K562 (cell line): Measurements from ENCODE around the gene PPIP5K2. TPM values are rescaled to one million over a fixed set of nuclear protein-coding genes. Genes with fewer than 3 reads are reported as not detected.

Experiments
- ATAC-seq: fragments of 200-7000 bp; cut with Tn5 transposase; 3 replicates; pipeline ENCODE4 v1.9.1; 2020; ENCODE audit warnings: moderate library complexity
- BruUV-seq: library from RNA; stranded (reverse); fragments of 400-500 nt; replicated peaks from 2 replicates; lab custom pipeline; 2021; lab: Mats Ljungman, UMichigan
- CTCF ChIA-PET: fragments of 300-600 bp; formaldehyde crosslinking; extraction: SDS; loops from one replicate; lab custom pipeline; 2021; ENCODE audit warnings: low intra/inter-chr PET ratio; lab: Yijun Ruan, JAX
- POLR2A ChIA-PET: fragments of 300-600, 350-650 bp; sonication (Branson Sonifier 250); formaldehyde crosslinking; extraction: SDS; loops from one replicate; lab custom pipeline; 2021; ENCODE audit warnings: antibody characterized with exemption, inconsistent platforms; lab: Yijun Ruan, JAX
- DNase-seq, 4 experiments: peaks; one replicate each; pipeline versions ENCODE4 v3.0.0 to v3.0.0-alpha.2; 2011 to 2018; ENCODE audit warnings: low spot score in 3 of 4, mixed read lengths in 3 of 4; ENCODE audit errors: extremely low read depth in 1 of 4
- FAIRE-seq: peaks from 2 replicates; lab custom pipeline; 2011; peaks lifted over from hg19 to GRCh38; lab: Jason Lieb, UNC
- H2AFZ ChIP-seq: 2 replicates; pipeline ENCODE4 v1.6.0; 2011; ENCODE audit warnings: low read depth, low read length, control low read depth, inconsistent platforms
- H3K27ac ChIP-seq: fragments of 200-600 bp; 3 replicates; pipeline ENCODE4 v1.8.0; 2011; ENCODE audit warnings: low read depth, mild to moderate bottlenecking, control low read depth, inconsistent platforms, low read length, moderate library complexity, mixed read lengths; ENCODE audit errors: extremely low read depth
- H3K27me3 ChIP-seq, 2 experiments: fragments of 300-600 bp in 1 of 2; 2 replicates in 1 of 2; 3 replicates in 1 of 2; pipeline versions ENCODE4 v1.6.0 to v1.8.0; 2011; ENCODE audit warnings: inconsistent platforms in 2 of 2, low read length in 2 of 2, mild to moderate bottlenecking in 1 of 2, mixed read lengths in 1 of 2, moderate library complexity in 1 of 2; ENCODE audit not compliant: control insufficient read depth in 2 of 2, insufficient read depth in 2 of 2
- H3K36me3 ChIP-seq: fragments of 300-600 bp; 3 replicates; pipeline ENCODE4 v1.8.0; 2011; ENCODE audit warnings: mild to moderate bottlenecking, low read length, inconsistent platforms; ENCODE audit not compliant: control insufficient read depth, insufficient read depth
- H3K4me1 ChIP-seq, 2 experiments: fragments of 200-600 bp in 1 of 2; replicated peaks in 1 of 2; 2 replicates in 1 of 2; 3 replicates in 1 of 2; pipeline versions ENCODE4 v1.5.1 to v1.8.0; 2011; ENCODE audit warnings: inconsistent platforms in 2 of 2, low read length in 2 of 2, mild to moderate bottlenecking in 1 of 2, mixed read lengths in 1 of 2, moderate library complexity in 1 of 2; ENCODE audit not compliant: control insufficient read depth in 2 of 2, insufficient read depth in 2 of 2
- H3K4me2 ChIP-seq: 2 replicates; pipeline ENCODE4 v1.6.1; 2011; ENCODE audit warnings: low read length, control low read depth, inconsistent platforms, mixed read lengths; ENCODE audit not compliant: insufficient read depth
- H3K4me3 ChIP-seq: fragments of 200-600 bp; sonication (generic), shearing (Covaris generic); 2 replicates; pipeline ENCODE4 v1.5.1; 2016; ENCODE audit warnings: control low read depth, inconsistent platforms
- H3K79me2 ChIP-seq: fragments of 200-600 bp; 3 replicates; pipeline ENCODE4 v1.8.0; 2011; ENCODE audit warnings: low read length, inconsistent platforms; ENCODE audit not compliant: control insufficient read depth, insufficient read depth
- H3K9ac ChIP-seq, 2 experiments: 2 replicates each; pipeline versions ENCODE4 v1.6.0 to v1.6.1; 2011; ENCODE audit warnings: low read depth in 2 of 2, low read length in 2 of 2, control low read depth in 1 of 2, inconsistent platforms in 1 of 2, mild to moderate bottlenecking in 1 of 2, mixed read lengths in 1 of 2; ENCODE audit not compliant: insufficient read depth in 1 of 2
- H3K9me1 ChIP-seq: one replicate; pipeline ENCODE4 v1.6.0; 2011; ENCODE audit warnings: inconsistent platforms, mild to moderate bottlenecking, low read length, moderate library complexity; ENCODE audit not compliant: control insufficient read depth, insufficient read depth
- H3K9me3 ChIP-seq: replicated peaks from 2 replicates; pipeline ENCODE4 v1.5.1; 2011; ENCODE audit warnings: low read depth, low read length, inconsistent platforms; ENCODE audit not compliant: control insufficient read depth, insufficient read depth
- H4K20me1 ChIP-seq: replicated peaks from 2 replicates; pipeline ENCODE4 v1.6.1; 2011; ENCODE audit warnings: low read length, inconsistent platforms, mixed read lengths; ENCODE audit not compliant: control insufficient read depth, insufficient read depth
- HDAC2 ChIP-seq: fragments of 450-650 bp; IDR thresholded peaks from 2 replicates; pipeline ENCODE4 v1.6.1; 2016; ENCODE audit warnings: mild to moderate bottlenecking
- IRF2 ChIP-seq: sonication (generic); formaldehyde crosslinking; IDR thresholded peaks from 2 replicates; pipeline ENCODE4 v1.8.1; 2022; ENCODE audit warnings: mild to moderate bottlenecking, missing genetic modification reagents
- TOE1 ChIP-seq, 2 experiments: fragments of 450-650 bp in 1 of 2; sonication (generic) in 1 of 2; formaldehyde crosslinking in 1 of 2; IDR thresholded peaks; 2 replicates each; pipeline versions ENCODE4 v1.7.1 to v1.8.0; 2016 to 2022; ENCODE audit warnings: borderline replicate concordance in 2 of 2, mild to moderate bottlenecking in 2 of 2, antibody characterized with exemption in 1 of 2, inconsistent platforms in 1 of 2, low read depth in 1 of 2, missing genetic modification reagents in 1 of 2, moderate library complexity in 1 of 2
- ZNF766 ChIP-seq: fragments of 200-800 bp; sonication (Bioruptor generic); conservative IDR thresholded peaks from 2 replicates; pipeline ENCODE4 v1.6.1; 2016; ENCODE audit warnings: missing genetic modification characterization, missing compliant biosample characterization
- ZSCAN32 ChIP-seq: fragments of 450-650 bp; formaldehyde crosslinking; IDR thresholded peaks from 2 replicates; pipeline ENCODE4 v1.4.0; 2020; ENCODE audit warnings: mild to moderate bottlenecking, moderate library complexity
- WGBS: fragments of 100-300 bp; shearing (Covaris generic); methylation state at CpG from one replicate; pipeline ENCODE4 v1.1.6; 2016; ENCODE audit warnings: low coverage, mixed read lengths; ENCODE audit not compliant: insufficient coverage; ENCODE audit errors: missing lambda C conversion rate; 5-methylcytosine and 5-hydroxymethylcytosine counted together
- in situ Hi-C: fragments of 300-500 bp; cut with MboI; formaldehyde crosslinking; loops from 4 replicates; pipeline ENCODE4 v1.15.0; 2018; ENCODE audit warnings: inconsistent platforms, mixed read lengths
- intact Hi-C: fragments of 100-400 bp; cut with micrococcal nuclease; formaldehyde crosslinking; loops from 2 replicates; pipeline ENCODE4 v1.14.2; 2022
- polyA plus RNA-seq, 8 experiments: library from polyadenylated mRNA; depleted of rRNA in 4 of 8; stranded (reverse) in 5 of 8; unstranded in 3 of 8; fragments of >200 nt; fragmentation: Nextera tagmentation in 2 of 8; fragmentation: Illumina TruSeq in 1 of 8; extraction: Ambion mirVana in 2 of 8; extraction: Trizol in 1 of 8; gene quantifications; 2 replicates each; pipeline versions ENCODE4 v1.2.1 to v1.2.3, GENCODE V29; 2011 to 2014; ENCODE audit warnings: inconsistent platforms in 1 of 8, missing spikeins in 1 of 8
- total RNA-seq, 7 experiments: library from RNA; depleted of rRNA in 6 of 7; stranded (reverse); fragments of >200 nt in 6 of 7; fragmentation: Illumina TruSeq in 2 of 7; extraction: Trizol in 2 of 7; gene quantifications; 2 replicates each; pipeline versions ENCODE4 v1.2.1 to v1.2.3, GENCODE V29; 2011 to 2021; ENCODE audit warnings: low replicate concordance in 1 of 7
- TF ChIP-seq, protein P1 (sequence below): fragments of 450-650 bp; IDR thresholded peaks from 2 replicates; pipeline ENCODE4 v1.7.0; 2016; ENCODE audit warnings: borderline replicate concordance
- TF ChIP-seq, protein P2 (sequence below): fragments of 200-600 bp; sonication (generic); IDR thresholded peaks from one replicate; pipeline ENCODE4 v1.6.1; 2012; ENCODE audit warnings: mild to moderate bottlenecking, low read depth, low read length, inconsistent platforms

The PPIP5K2 gene
- total and polyA plus RNA-seq, 9 of the 15 experiments (the other 6 are each of a cell fraction or from before 2014, with no cell fraction given): 39.4 to 150 (median 99.1) TPM

DNA sequence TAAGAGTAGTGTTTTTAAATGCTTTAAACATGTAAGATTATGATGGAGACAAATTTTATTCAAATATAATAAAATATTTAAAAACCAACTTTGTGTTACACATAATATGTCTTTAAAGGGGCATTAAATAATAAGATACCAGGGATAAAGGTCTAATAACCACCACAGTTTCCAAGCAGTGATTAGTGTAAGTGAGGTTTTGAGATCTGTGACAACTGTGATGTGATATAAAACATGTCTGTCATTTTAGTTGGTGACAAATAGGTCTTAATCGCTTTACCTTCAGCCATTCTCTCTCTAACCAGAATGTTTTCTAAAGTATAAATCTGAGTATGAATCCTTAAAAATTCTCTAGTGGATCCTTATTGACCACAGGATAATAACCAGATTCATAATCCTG is 28.1 kb downstream of the PPIP5K2 start:
- no peak overlapping the region for H3K4me3 ChIP-seq
- no TSS peak for BruUV-seq
- no peaks in the 10 kb centered on the region for H3K27me3 ChIP-seq
- no peak overlapping the region for H3K27ac ChIP-seq
- H3K4me2 ChIP-seq: no peak overlapping the region
- ChIA-PET CTCF (no interaction called here), POLR2A (no interaction called here)
- TF ChIP-seq HDAC2 (no peak), TOE1 (IDR thresholded peaks at IDR 0.05; ENCODE audit: borderline replicate concordance) (no peak), TOE1 (CRISPR knock-in tag; IDR thresholded peaks at IDR 0.05; ENCODE audit: borderline replicate concordance, low read depth) (no peak), ZNF766 (no peak), IRF2 (CRISPR knock-in tag) (no peak), ZSCAN32 (CRISPR knock-in tag) (no peak)
- TF ChIP-seq, protein P1, sequence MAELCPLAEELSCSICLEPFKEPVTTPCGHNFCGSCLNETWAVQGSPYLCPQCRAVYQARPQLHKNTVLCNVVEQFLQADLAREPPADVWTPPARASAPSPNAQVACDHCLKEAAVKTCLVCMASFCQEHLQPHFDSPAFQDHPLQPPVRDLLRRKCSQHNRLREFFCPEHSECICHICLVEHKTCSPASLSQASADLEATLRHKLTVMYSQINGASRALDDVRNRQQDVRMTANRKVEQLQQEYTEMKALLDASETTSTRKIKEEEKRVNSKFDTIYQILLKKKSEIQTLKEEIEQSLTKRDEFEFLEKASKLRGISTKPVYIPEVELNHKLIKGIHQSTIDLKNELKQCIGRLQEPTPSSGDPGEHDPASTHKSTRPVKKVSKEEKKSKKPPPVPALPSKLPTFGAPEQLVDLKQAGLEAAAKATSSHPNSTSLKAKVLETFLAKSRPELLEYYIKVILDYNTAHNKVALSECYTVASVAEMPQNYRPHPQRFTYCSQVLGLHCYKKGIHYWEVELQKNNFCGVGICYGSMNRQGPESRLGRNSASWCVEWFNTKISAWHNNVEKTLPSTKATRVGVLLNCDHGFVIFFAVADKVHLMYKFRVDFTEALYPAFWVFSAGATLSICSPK: no peak
- TF ChIP-seq, protein P2, sequence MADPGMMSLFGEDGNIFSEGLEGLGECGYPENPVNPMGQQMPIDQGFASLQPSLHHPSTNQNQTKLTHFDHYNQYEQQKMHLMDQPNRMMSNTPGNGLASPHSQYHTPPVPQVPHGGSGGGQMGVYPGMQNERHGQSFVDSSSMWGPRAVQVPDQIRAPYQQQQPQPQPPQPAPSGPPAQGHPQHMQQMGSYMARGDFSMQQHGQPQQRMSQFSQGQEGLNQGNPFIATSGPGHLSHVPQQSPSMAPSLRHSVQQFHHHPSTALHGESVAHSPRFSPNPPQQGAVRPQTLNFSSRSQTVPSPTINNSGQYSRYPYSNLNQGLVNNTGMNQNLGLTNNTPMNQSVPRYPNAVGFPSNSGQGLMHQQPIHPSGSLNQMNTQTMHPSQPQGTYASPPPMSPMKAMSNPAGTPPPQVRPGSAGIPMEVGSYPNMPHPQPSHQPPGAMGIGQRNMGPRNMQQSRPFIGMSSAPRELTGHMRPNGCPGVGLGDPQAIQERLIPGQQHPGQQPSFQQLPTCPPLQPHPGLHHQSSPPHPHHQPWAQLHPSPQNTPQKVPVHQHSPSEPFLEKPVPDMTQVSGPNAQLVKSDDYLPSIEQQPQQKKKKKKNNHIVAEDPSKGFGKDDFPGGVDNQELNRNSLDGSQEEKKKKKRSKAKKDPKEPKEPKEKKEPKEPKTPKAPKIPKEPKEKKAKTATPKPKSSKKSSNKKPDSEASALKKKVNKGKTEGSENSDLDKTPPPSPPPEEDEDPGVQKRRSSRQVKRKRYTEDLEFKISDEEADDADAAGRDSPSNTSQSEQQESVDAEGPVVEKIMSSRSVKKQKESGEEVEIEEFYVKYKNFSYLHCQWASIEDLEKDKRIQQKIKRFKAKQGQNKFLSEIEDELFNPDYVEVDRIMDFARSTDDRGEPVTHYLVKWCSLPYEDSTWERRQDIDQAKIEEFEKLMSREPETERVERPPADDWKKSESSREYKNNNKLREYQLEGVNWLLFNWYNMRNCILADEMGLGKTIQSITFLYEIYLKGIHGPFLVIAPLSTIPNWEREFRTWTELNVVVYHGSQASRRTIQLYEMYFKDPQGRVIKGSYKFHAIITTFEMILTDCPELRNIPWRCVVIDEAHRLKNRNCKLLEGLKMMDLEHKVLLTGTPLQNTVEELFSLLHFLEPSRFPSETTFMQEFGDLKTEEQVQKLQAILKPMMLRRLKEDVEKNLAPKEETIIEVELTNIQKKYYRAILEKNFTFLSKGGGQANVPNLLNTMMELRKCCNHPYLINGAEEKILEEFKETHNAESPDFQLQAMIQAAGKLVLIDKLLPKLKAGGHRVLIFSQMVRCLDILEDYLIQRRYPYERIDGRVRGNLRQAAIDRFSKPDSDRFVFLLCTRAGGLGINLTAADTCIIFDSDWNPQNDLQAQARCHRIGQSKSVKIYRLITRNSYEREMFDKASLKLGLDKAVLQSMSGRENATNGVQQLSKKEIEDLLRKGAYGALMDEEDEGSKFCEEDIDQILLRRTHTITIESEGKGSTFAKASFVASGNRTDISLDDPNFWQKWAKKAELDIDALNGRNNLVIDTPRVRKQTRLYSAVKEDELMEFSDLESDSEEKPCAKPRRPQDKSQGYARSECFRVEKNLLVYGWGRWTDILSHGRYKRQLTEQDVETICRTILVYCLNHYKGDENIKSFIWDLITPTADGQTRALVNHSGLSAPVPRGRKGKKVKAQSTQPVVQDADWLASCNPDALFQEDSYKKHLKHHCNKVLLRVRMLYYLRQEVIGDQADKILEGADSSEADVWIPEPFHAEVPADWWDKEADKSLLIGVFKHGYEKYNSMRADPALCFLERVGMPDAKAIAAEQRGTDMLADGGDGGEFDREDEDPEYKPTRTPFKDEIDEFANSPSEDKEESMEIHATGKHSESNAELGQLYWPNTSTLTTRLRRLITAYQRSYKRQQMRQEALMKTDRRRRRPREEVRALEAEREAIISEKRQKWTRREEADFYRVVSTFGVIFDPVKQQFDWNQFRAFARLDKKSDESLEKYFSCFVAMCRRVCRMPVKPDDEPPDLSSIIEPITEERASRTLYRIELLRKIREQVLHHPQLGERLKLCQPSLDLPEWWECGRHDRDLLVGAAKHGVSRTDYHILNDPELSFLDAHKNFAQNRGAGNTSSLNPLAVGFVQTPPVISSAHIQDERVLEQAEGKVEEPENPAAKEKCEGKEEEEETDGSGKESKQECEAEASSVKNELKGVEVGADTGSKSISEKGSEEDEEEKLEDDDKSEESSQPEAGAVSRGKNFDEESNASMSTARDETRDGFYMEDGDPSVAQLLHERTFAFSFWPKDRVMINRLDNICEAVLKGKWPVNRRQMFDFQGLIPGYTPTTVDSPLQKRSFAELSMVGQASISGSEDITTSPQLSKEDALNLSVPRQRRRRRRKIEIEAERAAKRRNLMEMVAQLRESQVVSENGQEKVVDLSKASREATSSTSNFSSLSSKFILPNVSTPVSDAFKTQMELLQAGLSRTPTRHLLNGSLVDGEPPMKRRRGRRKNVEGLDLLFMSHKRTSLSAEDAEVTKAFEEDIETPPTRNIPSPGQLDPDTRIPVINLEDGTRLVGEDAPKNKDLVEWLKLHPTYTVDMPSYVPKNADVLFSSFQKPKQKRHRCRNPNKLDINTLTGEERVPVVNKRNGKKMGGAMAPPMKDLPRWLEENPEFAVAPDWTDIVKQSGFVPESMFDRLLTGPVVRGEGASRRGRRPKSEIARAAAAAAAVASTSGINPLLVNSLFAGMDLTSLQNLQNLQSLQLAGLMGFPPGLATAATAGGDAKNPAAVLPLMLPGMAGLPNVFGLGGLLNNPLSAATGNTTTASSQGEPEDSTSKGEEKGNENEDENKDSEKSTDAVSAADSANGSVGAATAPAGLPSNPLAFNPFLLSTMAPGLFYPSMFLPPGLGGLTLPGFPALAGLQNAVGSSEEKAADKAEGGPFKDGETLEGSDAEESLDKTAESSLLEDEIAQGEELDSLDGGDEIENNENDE: no peak
- H3K79me2 ChIP-seq: no peaks in the 10 kb centered on the region
- no peak for FAIRE-seq
- no peak overlapping the region for H3K9ac ChIP-seq
- H4K20me1 ChIP-seq: no peaks in the 10 kb centered on the region
- peaks cover 47% of the 10 kb centered on the region; the same call in 2 of the 3 replicates for H3K36me3 ChIP-seq
- H3K9me3 ChIP-seq: no peaks in the 10 kb centered on the region
- no peak overlapping the region for H2AFZ ChIP-seq
- DNase-seq: no peak
- WGBS: 92% methylated on average over 1 of the region's 1 CpG
- no peak for ATAC-seq
- no peaks in the 10 kb centered on the region for H3K4me1 ChIP-seq
- H3K9me1 ChIP-seq: no peaks in the 10 kb centered on the region
- intact Hi-C loops: no loop called here
- in situ Hi-C loops: loop anchor here (10.0 kb wide), 1 partner anchor 363 kb away; no protein-coding TSS in a partner anchor
